GM12872 (cell line): ENCODE results near the gene CYP21A2.
A peak's percentile ranks its signal among the peaks of the same experiment; 100 is the strongest.

Source experiments
- TF ChIP-seq, protein P1 (sequence below): IDR thresholded peaks from 3 replicates; pipeline ENCODE4 v1.5.1; 2011; ENCODE audit warnings: low read depth, mild to moderate bottlenecking, low read length, moderate library complexity; ENCODE audit not compliant: insufficient read depth

The CYP21A2 gene

DNA sequence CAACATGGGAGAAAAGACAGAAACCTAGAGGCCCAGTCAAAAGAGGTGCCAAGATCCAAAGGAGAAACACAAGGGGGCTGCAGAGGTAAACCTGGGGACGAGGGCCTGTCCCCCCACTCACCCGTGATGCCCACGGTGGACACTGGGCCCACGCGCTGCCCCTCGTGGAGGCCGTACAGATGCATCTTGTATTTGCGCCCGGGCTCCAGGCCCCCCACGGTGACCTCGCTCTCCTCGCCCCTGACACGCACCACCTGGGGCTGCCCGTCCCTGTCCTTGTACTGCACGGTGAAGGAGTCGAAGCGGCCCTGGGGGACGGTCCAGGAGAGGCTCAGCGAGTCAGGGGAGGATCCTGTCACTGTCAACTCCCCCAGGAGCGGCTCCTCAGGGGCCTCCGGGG is 10.9 kb downstream of the CYP21A2 start:
- TF ChIP-seq, protein P1, sequence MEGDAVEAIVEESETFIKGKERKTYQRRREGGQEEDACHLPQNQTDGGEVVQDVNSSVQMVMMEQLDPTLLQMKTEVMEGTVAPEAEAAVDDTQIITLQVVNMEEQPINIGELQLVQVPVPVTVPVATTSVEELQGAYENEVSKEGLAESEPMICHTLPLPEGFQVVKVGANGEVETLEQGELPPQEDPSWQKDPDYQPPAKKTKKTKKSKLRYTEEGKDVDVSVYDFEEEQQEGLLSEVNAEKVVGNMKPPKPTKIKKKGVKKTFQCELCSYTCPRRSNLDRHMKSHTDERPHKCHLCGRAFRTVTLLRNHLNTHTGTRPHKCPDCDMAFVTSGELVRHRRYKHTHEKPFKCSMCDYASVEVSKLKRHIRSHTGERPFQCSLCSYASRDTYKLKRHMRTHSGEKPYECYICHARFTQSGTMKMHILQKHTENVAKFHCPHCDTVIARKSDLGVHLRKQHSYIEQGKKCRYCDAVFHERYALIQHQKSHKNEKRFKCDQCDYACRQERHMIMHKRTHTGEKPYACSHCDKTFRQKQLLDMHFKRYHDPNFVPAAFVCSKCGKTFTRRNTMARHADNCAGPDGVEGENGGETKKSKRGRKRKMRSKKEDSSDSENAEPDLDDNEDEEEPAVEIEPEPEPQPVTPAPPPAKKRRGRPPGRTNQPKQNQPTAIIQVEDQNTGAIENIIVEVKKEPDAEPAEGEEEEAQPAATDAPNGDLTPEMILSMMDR = 0 out of 3 replicates have a peak, but pooled peaks have one; percentile 0

DNA sequence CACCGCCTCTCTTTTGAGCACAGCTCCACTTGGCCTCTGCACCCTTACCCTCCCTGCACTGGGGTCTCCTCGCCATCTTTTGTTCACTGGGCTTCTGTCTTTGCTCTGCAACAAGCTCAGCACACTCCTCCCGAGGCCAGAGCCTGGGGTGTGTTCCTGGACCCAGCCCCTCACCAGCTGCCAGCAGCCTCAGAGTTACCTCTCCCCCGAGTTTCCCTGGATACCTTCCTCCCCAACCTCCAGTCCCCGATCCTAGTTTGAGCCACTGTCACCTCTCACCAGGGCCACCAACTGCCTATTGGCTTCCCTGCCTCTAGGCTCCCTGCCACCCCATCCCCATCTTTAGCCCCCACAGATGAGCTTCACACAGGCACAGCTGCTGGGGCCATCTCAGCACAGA is 12.3 kb downstream of the CYP21A2 start:
- TF ChIP-seq, protein P1 = no peak

DNA sequence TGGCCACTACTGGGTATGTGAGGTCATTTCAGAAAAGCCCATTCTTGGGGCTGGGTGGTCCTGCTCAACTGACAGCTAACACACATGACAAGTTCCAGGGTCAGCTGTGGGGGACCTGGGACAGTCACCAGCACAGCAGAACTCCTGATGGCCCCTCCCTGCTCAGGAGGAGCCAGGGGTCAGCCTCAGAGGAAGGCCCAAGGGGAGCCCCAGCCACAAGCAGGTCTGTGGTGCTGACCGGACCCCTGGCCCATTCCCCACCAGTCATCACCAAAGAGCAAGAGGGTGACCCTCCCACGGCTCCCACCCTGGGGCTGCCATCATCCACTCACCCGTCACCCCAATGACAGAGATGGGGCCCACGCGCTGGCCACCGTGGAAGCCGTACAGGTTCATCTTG is 18.0 kb downstream of the CYP21A2 start:
- TF ChIP-seq, protein P1 = no peak

DNA sequence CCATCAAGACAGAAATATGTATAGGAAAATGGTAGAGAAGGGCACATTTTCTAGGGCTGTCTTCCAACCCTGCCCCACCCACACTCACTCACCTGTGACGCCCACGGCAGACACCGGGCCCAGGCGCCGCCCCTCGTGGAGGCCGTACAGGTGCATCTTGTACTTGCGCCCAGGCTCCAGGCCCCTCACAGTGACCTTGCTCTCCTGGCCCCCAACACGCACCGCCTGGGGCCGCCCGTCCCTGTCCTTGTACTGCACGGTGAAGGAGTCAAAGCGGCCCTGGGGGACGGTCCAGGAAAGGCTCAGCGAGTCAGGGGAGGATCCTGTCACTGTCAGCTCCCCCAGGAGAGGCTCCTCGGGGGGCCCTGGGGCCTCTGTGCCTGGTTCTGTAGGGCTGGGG is 19.8 kb downstream of the CYP21A2 start:
- TF ChIP-seq, protein P1 = no peak

DNA sequence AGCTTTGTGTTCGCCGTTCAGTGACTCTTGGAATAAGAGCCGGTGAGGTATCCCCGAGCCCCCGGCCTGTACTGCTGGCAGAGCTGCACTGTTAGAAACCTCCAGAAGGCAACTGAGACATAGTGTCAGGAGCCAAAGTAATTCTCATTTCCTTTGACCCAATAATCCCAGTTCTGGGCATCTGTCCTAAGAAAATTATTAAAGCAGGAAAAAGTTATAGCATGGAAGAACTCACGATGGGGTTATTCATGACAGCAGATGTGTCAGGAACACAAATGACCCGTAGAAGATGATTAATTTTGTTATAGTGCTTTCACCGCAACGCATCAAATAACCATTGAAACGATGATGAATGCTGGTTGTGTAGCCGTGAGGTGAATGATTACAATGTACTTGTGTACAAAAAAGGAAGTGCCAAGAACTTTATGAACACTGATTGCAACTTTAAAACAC is 20.3 kb downstream of the CYP21A2 start:
- TF ChIP-seq, protein P1 = no peak

DNA sequence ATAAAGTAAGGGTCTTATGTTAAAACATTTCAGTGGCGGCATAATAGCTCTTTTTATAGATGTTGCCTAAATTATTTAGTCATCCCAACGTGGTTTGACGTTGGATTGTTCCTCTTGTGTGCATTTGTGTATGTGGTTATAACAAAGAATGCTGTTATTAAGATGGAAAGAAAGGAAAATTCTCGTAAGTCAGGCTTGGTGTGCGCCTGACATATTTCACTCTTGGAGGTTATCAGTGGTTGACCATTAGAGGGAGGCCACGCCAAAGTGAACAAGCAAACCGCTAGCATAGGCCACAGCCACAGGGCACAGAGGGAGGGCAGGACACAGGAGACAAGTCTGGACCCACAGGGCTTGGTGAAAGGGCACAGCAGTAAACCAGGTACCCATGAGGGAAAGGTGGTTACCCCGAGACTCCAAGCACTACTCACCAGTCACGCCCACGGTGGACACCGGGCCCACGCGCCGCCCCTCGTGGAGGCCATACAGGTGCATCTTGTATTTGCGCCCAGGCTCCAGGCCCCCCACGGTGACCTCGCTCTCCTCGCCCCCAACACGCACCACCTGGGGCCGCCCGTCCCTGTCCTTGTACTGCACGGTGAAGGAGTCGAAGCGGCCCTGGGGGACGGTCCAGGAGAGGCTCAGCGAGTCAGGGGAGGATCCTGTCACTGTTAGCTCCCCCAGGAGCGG is 22.9 kb downstream of the CYP21A2 start:
- TF ChIP-seq, protein P1 = no peak

DNA sequence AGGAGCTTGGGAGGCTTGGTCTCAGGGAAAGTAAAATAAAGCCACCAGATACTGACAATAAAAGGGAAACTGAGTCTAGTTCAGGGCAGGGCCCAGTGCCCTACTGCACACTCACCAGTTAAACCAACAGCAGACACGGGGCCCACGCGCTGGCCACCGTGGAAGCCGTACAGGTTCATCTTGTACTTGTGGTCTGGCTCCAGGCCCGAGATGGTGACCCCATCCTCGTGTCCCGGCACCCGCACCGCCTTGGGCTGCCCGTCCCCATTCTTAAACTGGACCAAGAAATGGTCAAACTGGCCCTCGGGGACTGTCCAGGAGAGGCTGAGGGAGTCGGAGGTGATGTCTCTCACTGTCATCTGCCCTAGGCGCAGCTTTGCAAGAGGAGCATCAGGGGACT is 26.5 kb downstream of the CYP21A2 start:
- TF ChIP-seq, protein P1 = no peak
